GM18517 (cell line): ENCODE data around the gene ALG3.
"Not testable (repeated sequence)": the region's sequence is repeated elsewhere in the genome, so short reads cannot be mapped to it uniquely, and the experiment has no call there.

Experiments used
- ATAC-seq: cut with Tn5 transposase; IDR thresholded peaks from one replicate; pipeline ENCODE4 v1.9.1; 2021; ENCODE audit warnings: mild to moderate bottlenecking, moderate library complexity; ENCODE audit not compliant: unreplicated experiment

The ALG3 gene

DNA sequence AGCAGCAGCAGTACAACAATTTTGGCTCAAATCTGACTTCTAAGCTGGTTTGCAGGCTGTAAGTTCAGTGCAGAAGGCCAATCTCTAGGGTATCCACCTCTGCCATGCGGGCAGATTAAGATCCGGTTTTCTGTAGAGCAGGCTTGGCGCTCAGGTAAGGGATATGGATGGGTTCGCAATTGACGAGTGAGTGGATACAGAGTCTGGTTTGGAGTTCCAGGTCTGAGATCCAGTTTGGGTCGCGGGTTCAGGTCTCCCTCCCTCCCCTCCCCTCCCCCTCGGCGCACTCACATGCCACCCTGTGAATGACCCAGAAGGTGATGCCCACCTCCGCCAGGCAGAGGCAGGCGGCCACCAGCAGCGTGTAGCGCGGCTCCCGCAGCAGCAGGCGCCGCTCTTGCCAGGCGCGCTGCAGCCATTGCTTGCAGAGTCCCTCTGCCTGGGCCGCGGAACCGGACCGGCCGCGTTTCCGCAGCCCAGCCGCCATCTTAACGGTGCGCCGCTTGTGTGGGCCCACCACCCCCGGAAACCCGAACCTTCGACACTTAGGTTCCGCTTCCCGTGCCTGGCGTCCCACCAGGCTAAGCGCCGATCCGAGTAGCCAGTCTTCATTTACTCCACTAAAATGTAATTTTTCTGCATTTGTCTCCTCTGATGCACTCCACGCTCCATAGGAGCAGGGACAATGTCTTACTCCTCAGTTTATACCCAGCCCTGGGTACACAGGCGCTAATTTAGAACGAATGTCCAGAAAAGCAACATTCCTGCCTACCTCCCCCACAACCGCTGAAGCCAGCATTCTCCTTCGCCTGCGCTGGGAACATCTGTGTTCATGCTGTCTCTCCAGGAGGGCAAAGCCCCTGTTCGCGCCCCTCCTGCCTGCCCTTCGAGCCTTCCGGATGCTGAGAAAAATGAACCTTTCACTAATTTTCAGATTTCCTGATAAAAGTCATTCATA is at the start of gene ALG3:
ALG3 (minus strand) TSS at position 509 of the 958 bp plus-strand sequence; CDS start at position 487, 22 bp downstream.
- ATAC-seq, result peak; percentile 50

- no peak for ATAC-seq
Measured at GRCh38 chr3:184296616-184297015, 47.9 kb upstream of the ALG3 start.

GRCh38 chr3:184295771-184296170 is 47.0 kb upstream of the ALG3 start:
- ATAC-seq, result no peak

DNA sequence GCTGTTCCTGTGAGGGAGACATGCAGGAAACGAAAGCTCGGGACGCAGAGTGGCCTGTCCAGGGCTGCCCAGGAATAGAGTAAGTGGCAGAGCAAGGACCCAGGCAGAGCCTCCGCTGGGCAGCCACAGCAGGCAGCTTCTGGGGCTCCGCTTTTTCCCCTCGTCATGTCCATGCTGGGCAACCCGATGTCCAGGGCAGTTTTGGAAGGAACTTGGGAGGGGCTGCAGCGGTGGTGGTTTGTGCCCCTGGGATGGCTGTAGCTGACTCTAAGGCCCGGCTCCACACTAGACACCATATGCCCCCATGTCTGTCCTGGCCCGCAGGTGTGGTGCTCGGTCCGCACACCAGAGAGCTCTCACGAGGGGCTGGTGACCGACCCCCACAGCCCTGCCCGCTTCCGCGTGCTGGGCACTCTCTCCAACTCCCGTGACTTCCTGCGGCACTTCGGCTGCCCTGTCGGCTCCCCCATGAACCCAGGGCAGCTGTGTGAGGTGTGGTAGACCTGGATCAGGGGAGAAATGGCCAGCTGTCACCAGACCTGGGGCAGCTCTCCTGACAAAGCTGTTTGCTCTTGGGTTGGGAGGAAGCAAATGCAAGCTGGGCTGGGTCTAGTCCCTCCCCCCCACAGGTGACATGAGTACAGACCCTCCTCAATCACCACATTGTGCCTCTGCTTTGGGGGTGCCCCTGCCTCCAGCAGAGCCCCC is 43.1 kb upstream of the ALG3 start:
- ATAC-seq, result no peak

- ATAC-seq, result no peak
Measured at GRCh38 chr3:184291044-184291737, 42.4 kb upstream of the ALG3 start.

DNA sequence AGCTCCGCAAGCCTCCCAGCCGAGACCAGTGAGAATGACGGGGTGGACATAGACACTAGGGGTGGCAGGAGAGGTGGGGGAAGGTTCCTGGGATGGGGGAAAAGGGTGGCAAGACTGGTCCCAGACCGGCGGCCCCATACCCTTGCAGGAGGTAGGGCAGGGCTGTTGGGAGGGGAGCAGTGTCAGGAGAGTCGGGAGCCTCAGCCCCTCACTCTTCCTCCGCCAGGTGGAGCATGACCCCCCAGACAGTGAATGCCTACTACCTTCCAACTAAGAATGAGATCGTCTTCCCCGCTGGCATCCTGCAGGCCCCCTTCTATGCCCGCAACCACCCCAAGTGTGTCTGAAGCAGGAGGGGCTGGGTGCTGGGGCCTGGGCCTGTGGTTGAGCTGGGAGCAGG is 41.6 kb upstream of the ALG3 start:
- ATAC-seq, result no peak

DNA sequence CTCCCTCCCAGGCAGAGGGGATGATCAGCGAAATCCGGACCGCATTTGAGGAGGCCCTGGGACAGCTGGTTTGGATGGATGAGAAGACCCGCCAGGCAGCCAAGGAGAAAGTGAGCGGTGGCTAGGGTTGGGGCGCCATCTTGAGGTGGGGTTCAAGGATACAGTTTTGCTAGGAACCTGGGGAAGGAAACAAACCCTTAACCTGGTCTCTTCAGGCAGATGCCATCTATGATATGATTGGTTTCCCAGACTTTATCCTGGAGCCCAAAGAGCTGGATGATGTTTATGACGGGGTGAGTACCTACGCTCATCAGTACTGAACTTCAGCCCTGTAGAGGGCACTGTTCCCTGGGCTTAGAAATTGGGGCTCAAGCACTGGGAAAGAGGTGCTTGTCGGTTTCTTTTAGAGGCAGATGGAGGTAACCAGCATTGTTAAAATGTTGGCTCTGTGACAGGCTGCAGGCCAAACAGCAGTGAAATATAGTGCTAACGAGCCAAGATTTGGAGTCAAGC is 40.7 kb upstream of the ALG3 start:
- ATAC-seq, result no peak

DNA sequence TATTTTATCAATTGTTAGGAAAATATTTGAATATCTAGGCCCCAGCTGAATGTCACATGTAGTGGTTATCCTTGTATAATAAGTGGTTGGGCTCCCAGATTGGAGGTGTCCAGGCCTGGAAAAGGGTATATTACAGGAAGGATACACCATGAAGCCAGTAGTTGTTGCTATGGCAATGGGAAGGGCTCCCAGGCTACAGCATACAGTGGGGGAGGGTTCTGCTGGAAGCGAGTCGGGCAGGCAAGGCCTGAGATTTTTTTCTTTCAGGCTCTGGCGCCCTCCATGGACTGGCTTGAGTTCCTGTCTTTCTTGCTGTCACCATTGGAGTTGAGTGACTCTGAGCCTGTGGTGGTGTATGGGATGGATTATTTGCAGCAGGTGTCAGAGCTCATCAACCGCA is 35.9 kb upstream of the ALG3 start:
- ATAC-seq, result no peak

DNA sequence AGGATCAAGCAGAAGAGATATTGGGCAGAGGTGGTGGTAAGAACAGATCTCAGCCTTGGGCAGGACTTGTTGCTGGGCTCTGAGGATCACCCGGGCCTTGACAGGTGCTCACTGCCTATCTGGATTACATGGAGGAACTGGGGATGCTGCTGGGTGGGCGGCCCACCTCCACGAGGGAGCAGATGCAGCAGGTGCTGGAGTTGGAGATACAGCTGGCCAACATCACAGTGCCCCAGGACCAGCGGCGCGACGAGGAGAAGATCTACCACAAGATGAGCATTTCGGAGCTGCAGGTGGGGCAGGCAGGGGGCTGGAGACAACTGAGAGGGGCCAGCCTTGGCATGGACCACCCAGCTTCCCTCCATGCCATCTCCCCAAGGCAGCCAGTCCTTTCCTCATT is 34.9 kb upstream of the ALG3 start:
- no peak for ATAC-seq

DNA sequence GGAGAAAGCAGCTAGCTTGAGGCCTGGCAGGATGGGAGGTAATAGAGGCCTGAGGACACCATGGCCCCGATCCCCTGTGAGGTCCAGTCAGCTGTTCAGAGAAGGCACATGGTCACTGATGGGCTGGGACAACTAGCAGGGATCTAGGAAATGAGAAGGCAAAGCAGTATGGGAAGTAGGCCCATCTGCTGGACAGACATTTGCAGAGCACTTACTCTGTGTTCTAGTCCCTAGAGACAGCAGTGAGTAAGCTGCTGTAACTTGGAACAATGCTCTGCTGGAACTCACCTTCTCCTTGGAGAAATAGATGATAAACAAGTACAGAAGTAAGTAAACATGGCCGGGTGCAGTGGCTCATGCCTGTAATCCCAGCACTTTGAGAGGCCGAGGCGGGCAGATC is 34.2 kb upstream of the ALG3 start:
- ATAC-seq, result no peak

DNA sequence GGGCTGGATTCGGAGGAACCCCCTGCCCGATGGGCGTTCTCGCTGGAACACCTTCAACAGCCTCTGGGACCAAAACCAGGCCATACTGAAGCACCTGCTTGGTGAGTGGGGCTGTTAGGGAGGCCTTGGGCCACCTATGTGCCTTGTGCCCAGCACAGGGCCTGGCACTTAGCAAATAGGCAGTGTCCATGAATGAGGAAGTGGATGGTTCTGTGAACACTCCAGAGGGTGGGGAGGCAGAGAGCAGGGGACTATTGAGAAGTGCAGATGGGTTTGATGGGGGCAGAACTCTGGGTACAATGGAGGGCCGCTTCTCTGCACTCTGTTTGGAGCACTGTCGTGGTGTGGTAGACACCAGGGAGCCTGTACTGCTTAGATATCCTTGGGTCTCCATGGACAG is 28.6 kb upstream of the ALG3 start:
- no peak for ATAC-seq

GRCh38 chr3:184275961-184276910 is 27.5 kb upstream of the ALG3 start, which contains the start of gene ECE2:
Gene ECE2 (plus strand): TSS chr3:184276022. CDS start chr3:184276154, 132 bp downstream.
- no peak for ATAC-seq

DNA sequence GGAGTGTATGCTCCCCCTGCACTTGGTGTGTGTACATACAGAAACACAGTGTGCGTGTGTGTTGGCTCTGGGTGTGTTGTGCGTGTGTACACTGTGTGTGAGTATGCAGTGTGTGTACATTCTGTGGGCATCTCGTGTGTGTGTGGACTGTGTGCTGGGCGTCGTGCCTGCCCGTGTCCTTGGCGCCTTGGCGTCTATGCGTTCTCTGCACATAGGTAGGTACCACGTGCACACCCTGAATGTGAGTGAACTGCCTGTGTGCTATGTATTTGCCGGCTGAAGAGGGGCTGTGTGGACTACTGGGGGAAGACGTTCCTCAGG is 26.6 kb upstream of the ALG3 start:
- ATAC-seq, result no peak

GRCh38 chr3:184272269-184272668 is 23.5 kb upstream of the ALG3 start:
- no peak for ATAC-seq

- not testable (repeated sequence) for ATAC-seq
Measured at GRCh38 chr3:184267249-184267648, 18.5 kb upstream of the ALG3 start.

DNA sequence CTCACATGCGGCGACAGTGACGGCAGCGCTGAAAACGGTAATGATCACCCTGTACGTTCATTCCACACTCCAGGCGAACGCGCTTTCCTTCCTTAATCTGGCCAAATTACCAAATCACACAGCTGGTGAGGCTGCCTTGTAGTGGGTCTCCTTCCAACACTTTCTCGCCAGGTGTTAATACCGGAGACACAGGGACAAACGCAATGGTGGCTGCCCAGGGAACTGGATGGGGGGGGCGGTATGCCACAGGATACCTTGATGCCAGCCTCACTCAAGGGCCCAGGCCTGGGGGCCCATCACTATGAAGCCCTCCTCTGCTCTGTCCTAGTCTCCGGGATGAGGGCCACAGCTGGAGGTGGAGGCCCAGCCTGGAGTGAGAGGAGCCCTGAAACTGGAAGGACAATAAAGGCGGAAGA is 14.0 kb upstream of the ALG3 start:
- no peak for ATAC-seq

DNA sequence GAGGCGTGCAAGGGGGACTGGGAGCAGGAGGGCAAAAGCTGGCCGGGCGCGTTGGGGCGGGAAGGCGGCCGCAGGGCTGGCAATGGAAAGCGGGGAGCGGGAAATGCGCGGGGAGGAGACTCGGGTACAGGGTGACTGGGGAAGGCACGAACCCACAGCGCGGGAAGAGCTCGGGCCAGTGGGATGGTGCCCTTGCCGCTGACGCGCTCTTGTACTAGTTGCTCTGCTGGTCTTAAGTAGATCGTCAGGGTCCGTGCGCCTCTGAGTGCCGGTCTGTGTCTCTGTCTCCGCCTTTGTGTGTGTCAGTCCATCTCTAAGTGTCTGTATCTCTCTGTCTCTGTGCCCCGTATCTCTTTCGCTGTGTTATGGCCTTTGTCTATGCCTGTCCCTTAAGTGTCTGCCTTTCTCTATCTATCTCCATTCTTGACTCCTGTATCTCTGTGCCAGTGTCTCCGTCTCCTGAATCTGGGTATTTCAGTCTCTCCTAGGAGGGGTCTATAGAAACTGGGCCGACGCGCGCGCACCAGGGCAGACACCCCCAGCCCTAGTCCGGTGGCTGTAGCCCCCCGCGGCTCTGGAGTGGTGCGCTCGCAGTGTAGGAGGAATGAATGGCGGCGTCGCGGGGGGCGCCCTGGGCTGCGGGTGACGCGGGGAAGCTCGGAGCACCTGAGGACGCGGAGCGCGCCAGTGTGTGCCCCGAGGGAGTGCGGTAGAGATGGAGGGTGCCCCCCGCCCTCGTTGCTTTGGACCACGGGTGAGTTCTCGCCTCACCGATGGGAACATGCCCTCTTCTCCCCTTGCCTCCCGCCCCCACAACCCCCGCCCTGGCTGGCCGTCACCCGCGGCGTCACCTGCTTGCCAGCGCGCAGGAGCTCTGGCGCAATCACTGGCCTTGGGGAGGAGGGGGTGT is 13.3 kb upstream of the ALG3 start:
- ATAC-seq, result no peak

- ATAC-seq, result no peak
Measured at GRCh38 chr3:184261270-184261853, 12.6 kb upstream of the ALG3 start, which contains the start of gene CAMK2N2. Gene CAMK2N2 (minus strand): TSS chr3:184261553. CDS start chr3:184261285, 268 bp downstream.
